NCI-H82 treated with DMSO at 0.1 percent for 48 hours (cell line): Measurements from ENCODE around the gene CXorf49B.
"Not testable (repeated sequence)": the region's sequence is repeated elsewhere in the genome, so short reads cannot be mapped to it uniquely, and the experiment has no call there.

ENCODE experiments used
- DNase-seq: peaks from one replicate; lab custom pipeline; 2025; ENCODE audit not compliant: unreplicated experiment; lab: John Stamatoyannopoulos, UW

Gene CXorf49B

DNA sequence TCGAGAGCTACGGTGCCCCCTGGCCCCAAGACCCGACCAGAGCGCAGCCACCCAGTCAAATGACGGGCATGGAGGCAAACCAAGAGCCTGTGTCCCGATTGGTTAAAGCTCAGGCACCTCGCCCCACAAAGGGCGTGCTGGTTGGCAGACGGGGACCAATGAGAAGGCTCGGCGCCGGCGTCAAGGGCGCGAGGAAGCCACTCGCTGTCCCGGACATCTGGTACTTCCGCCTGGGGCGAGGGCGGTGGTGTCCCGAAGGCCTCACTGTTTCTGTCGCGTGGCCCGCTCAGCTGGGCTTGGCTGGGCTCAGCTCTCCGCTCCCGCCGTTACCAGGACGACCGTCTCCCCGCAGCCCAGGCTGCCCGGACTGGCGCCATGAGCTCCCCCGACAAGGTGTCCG is at the start of gene CXorf49B:
Gene CXorf49B, plus strand, starts transcription at position 301 of the 400 bp plus-strand sequence. Its CDS starts 75 bp downstream, at position 376.
- not testable (repeated sequence) for DNase-seq

DNA sequence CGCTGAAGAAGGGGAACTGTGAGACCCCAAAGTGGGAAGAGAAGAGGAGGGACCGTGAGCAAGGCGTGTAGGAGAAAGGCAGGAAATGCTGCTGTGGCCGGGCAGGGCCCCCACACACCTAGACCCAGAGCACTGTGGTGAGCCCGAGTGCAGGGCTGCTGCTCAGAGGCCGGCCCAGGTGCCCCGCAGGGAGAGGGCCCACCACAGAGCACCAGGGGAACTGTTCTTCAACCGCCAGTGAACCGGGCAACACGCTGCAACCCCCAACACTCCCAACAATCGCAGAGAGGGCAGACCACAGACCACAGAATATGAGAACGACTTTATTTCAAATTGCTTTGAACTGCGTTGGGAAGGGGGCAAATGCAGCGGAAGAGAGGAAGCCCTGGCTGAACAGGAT is 49.1 kb upstream of the CXorf49B start:
- not testable (repeated sequence) for DNase-seq

DNA sequence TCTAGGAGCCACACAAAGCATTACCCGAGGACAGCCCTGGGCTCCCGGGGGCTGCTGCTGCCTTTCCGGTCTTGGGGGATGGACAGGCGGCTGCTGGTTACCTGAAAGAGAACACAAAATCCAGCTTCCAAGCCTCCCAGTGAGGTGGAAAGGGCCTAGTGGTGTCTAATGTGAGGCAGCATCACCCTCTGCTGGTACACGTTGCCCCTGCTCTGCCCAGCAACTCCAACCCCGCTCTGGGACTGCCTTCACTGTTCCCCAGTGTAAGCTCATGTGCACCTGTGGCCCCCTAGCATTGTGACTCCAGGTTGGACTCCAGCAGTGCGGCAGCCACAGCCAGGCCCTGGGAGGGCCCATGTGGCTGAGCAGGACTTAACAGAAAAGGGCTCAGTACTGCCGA is 47.6 kb upstream of the CXorf49B start:
- not testable (repeated sequence) for DNase-seq

DNA sequence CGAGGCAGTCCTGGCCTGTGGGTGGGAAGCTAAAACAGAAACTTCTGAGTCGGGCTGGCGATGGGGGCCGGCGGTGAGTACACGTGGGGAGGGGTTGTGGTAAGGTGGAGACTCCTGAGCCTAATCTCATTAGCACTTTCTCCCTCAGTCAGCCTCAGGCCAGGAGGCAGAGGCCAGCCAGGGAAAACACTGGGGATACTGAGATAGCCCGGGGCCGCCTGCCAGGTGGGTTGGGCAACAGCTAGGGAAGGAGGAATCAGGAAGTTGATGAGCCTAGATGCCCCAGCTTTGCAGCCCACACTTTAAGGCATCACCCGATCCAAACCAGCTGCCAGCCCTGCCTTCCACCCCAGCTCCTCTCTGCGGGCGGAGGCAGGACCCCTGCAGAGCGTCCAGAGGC is 46.8 kb upstream of the CXorf49B start:
- DNase-seq, result not testable (repeated sequence)

DNA sequence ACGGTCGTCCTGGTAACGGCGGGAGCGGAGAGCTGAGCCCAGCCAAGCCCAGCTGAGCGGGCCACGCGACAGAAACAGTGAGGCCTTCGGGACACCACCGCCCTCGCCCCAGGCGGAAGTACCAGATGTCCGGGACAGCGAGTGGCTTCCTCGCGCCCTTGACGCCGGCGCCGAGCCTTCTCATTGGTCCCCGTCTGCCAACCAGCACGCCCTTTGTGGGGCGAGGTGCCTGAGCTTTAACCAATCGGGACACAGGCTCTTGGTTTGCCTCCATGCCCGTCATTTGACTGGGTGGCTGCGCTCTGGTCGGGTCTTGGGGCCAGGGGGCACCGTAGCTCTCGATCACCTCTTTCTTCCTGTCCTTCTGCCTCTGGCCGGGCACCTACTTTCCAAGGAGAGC is 45.0 kb upstream of the CXorf49B start, which contains the start of gene CXorf49:
Gene CXorf49, minus strand, starts transcription at position 101 of the 400 bp plus-strand sequence. CDS start 134 bp downstream, outside the sequence.
- not testable (repeated sequence) for DNase-seq

DNA sequence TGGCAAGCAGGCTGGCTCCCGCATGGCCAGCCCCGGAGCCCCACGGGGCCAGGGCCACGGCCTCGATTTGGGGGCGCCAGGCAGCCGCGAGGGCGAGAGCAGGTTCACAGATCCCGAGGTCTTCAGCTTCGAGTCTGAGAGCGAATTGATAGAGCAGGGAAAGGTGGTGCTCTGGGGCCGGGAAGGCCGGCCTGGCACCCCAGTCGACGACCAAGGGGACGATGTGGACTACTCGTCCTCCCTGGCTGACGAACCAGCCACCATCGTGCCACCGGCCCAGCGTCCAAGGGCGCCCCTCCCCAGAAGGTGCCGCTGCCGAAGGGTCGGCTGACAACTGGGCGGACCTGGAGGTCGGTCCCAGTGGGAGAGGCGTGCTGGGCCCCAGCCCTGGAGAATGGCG is 44.0 kb upstream of the CXorf49B start:
- not testable (repeated sequence) for DNase-seq

DNA sequence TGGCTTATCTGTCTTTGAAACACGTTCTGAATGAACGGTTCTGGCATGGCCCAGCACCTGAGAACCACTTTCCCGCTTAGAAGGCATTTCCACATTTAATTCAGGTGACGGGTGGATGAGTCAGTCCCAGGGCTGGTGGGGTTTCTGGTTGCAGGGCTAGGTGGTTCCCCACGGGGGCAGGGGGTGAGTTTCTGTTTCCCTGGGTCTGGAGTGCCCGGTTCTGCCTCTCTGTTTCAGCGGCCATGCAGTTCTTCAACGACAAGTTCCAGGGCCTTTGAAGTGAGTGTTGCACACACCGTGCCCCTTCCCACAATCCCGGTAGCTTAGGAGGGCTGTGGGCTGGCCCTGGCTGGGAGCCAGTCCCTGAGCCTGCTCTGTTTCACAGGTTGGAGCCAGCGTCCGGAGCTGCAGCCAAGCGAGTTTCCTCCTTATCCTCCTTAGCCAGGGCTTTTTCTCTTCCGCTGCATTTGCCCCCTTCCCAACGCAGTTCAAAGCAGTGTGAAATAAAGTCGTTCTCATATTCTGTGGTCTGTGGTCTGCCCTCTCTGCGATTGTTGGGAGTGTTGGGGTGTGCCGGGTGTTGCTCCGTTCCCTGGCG is 42.8 kb upstream of the CXorf49B start:
- not testable (repeated sequence) for DNase-seq

DNA sequence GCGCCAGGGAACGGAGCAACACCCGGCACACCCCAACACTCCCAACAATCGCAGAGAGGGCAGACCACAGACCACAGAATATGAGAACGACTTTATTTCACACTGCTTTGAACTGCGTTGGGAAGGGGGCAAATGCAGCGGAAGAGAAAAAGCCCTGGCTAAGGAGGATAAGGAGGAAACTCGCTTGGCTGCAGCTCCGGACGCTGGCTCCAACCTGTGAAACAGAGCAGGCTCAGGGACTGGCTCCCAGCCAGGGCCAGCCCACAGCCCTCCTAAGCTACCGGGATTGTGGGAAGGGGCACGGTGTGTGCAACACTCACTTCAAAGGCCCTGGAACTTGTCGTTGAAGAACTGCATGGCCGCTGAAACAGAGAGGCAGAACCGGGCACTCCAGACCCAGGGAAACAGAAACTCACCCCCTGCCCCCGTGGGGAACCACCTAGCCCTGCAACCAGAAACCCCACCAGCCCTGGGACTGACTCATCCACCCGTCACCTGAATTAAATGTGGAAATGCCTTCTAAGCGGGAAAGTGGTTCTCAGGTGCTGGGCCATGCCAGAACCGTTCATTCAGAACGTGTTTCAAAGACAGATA is 2.4 kb upstream of the CXorf49B start:
- DNase-seq, result not testable (repeated sequence)

DNA sequence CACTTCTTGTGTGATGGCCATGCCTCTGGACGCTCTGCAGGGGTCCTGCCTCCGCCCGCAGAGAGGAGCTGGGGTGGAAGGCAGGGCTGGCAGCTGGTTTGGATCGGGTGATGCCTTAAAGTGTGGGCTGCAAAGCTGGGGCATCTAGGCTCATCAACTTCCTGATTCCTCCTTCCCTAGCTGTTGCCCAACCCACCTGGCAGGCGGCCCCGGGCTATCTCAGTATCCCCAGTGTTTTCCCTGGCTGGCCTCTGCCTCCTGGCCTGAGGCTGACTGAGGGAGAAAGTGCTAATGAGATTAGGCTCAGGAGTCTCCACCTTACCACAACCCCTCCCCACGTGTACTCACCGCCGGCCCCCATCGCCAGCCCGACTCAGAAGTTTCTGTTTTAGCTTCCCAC is 1.7 kb downstream of the CXorf49B start:
- DNase-seq, result not testable (repeated sequence)

DNA sequence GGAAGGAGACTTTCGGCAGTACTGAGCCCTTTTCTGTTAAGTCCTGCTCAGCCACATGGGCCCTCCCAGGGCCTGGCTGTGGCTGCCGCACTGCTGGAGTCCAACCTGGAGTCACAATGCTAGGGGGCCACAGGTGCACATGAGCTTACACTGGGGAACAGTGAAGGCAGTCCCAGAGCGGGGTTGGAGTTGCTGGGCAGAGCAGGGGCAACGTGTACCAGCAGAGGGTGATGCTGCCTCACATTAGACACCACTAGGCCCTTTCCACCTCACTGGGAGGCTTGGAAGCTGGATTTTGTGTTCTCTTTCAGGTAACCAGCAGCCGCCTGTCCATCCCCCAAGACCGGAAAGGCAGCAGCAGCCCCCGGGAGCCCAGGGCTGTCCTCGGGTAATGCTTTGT is 2.5 kb downstream of the CXorf49B start:
- DNase-seq, result not testable (repeated sequence)

DNA sequence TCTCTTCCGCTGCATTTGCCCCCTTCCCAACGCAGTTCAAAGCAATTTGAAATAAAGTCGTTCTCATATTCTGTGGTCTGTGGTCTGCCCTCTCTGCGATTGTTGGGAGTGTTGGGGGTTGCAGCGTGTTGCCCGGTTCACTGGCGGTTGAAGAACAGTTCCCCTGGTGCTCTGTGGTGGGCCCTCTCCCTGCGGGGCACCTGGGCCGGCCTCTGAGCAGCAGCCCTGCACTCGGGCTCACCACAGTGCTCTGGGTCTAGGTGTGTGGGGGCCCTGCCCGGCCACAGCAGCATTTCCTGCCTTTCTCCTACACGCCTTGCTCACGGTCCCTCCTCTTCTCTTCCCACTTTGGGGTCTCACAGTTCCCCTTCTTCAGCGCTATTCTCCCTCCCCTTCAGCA is 4.0 kb downstream of the CXorf49B start:
- DNase-seq, result not testable (repeated sequence)

DNA sequence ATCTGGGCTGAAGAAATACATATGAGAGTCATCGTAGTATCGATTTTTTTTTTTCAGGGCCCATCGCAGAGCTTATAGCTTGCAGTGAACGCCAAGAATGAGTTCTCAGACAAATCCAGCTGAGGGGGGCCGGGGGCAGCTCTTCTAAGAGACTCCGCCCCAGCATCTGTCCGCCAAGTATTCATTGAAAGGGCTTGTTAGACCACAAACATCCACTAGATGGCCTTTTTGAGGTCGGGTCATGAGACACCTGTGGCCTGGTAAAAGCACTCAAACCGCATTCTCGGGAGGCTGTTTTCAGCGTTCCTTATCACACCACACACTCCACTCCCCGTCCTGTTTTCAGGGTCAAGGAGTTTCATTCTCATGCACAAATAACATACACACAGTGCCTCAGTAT is 15.2 kb downstream of the CXorf49B start:
- not testable (repeated sequence) for DNase-seq

DNA sequence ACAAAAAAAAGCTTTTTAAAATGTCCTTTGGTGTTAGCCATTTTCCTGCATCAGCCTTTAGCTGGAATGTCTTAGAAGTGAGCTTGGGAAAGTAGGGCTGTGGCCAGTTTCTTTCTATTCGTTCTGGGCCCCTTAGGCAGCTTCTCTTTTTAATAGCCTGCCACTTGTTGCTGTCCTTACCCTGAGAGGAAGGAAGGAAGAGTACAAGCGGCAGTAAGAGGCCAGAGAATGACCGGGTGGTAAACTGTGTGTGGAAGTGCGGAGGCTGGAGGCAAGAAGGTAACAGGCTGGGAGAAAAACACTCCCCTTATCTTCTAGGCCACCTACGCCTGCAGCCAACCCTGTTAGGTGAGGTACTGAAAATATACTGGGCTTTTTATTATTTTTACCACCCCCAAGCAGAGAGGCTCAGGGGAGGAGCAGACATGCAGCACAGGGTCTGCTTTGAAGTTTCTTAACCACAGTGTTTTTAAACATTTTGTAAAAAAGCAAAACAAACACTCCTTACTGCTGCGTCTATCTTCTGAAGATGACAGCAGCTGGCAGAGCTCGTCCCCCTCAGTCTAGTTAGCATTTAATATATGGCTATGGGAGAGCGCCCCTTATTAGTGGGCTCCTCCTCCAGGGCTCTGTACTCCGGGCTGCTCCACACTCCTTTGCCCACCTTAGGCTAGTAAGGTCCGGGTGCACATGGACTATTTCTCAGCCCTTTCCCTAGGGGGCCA is 19.2 kb downstream of the CXorf49B start:
- DNase-seq, result not testable (repeated sequence)

DNA sequence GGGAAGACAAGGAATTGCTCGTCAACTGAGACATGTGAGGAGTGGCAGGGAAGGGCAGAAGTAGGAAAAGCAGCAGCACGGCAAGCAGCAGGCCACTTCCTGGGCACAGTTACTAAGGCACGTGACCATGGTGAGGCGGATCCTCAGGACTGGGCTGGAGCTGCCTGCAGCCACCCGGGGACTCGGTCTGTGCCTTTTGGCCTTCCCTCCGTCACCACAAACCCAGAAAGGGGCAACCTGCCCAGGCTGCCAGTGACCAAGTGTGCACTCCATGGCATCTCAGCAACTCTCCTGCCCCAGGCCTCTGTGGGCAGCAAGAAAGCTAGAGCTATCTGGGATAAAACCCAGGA is 19.8 kb downstream of the CXorf49B start:
- DNase-seq, result not testable (repeated sequence)

DNA sequence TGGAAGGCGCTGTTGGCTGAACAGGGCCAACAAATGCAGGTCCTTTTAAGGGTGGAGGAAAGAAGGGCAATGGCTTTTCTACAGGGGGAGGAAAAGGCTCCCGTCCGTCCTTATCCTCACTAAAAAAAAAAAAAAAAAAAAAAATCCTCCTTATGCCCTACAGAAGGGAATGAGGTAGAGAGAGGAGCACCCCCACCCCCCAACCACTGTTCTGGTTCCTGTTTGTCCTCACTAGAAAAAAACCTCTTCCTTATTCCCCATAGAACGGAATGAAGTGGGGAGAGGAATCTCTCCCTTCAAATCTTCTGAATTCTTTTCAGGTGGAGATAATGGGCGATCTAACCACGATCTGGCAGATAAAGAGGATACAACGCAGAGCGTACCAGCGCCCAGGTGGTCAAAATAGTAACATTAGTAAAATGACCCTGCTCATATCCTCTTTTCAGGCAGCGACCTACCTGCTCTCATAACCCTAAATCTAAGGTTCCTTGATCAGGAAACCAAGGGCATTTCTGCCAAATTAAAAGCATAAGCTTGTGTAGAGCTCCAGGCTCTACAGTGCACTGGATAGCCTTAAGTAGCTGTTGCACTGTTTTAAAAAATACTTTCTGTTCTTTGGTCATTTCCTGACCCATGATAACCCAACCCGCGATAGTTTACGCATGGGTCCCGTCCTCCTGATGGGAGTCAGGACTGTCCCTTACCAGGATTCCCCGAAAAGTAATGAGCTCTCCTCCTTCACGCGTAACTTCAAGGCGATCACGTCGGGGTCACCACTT is 20.6 kb downstream of the CXorf49B start:
- not testable (repeated sequence) for DNase-seq

DNA sequence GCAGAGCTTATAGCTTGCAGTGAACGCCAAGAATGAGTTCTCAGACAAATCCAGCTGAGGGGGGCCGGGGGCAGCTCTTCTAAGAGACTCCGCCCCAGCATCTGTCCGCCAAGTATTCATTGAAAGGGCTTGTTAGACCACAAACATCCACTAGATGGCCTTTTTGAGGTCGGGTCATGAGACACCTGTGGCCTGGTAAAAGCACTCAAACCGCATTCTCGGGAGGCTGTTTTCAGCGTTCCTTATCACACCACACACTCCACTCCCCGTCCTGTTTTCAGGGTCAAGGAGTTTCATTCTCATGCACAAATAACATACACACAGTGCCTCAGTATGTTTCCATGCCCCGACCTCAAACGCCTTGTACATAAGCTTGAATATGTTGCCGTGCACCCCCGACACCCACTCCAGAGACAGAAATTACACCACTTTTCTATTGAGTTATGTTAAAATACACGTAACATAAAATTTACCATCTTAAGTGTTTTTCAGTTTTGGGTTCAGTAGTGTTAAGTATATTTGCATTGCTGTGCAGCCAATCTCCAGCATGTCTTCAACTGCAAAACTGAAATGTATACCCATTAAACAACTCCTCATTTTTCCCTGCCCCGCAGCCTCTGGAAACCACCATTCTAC is 21.3 kb downstream of the CXorf49B start:
- not testable (repeated sequence) for DNase-seq

DNA sequence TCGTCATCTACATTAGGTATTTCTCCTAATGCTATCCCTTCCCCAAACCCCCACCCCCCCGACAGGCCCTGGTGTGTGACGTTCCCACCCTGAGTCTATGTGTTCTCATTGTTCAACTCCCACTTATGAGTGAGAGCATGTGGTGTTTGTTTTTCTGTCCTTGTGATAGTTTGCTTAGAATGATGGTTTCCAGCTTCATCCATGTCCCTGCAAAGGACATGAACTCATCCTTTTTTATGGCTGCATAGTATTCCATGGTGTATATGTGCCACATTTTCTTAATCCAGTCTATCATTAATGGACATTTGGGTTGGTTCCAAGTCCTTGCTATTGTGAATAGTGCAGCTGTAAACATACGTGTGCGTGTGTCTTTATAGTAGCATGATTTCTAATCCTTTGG is 43.3 kb downstream of the CXorf49B start:
- not testable (repeated sequence) for DNase-seq

DNA sequence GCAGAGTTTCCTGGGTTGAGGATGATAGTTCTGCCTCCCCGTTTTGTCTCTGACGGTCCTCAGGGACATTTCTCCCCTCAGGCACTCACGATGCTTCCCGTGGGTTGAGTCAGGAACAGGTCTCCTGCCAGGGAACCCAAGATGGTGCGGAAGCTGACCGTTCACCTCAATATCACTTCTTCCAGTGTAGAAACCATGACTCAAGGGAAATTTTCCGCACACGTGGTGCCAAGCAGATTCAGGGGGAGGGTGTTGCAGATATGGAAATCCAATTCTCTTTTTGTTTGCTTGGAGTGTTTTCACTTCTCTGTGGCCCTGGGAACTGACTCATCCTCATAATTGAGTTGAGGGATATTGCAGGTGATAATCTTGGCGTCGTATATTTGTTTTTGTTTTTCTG is 46.7 kb downstream of the CXorf49B start:
- no peak for DNase-seq

DNA sequence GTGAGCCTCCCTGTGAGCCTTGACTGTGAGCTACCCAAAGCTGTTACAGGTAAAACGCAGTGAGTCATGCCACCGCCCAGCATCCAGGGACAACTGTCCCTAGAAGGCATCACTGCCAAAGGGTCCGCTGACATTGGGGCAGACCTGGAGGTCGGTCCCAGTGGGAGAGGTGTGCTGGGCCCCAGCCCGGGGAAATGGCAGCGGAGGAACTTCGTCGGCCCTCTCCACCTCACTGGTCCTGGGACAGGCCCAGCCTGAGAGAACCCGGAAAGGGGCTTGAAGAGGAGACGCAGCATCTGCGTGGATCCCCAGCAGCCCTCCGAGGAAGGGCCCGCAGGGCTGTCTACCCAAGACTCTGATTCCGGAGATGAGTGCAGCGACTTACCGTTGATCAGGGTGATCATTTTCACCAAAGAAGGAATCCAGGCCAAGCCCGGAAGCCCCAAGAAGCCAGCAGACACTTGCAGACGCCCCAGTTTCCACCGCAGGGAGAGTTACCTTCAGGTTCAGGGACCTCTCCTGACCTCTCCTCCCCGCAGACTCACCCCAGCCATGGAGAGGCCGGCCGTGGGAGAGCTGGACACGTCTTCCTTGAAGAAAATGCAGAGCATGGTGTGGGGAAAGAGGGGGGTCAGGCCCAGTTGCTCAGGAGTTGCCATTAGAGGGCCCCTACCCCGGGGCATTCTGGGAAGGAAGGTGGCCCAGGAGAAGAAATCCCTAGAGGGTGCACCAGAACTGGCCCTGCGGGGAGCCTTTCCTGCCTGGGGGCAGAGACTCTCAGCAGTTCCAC is 51.2 kb downstream of the CXorf49B start:
- no peak for DNase-seq
